Measurements from ENCODE around the gene AKT2. TPM values are rescaled to one million over a fixed set of nuclear protein-coding genes. Genes with fewer than 3 reads are reported as not detected.

Gene AKT2
- total RNA-seq, 1 donor from 2014 or later = 149 TPM

Other genes starting within 250 kb of the AKT2 start
- gene ZNF780B, start 229.1 kb downstream of the AKT2 start, total RNA-seq = 19.5 and 20.5 TPM in 2 replicates
- 19.9 and 21.3 TPM in 2 replicates for gene ZNF780A, start 194.4 kb downstream of the AKT2 start, total RNA-seq
- gene MAP3K10, start 93.9 kb downstream of the AKT2 start, total RNA-seq = 20.0 and 21.7 TPM in 2 replicates
- not detected in 2 replicates for gene TTC9B, start 67.0 kb downstream of the AKT2 start, total RNA-seq
- gene CCNP, start 58.7 kb downstream of the AKT2 start, total RNA-seq = 0.25 TPM in 1 of 2 replicates, not detected in the other
- gene C19orf47, start 63.1 kb upstream of the AKT2 start, total RNA-seq = 22.4 and 25.1 TPM in 2 replicates
- 59.2 and 60.1 TPM in 2 replicates for gene PLD3, start 63.4 kb upstream of the AKT2 start, total RNA-seq
- gene HIPK4, start 104.8 kb upstream of the AKT2 start, total RNA-seq = 0.07 TPM in 1 of 2 replicates, not detected in the other
- 0.83 and 0.87 TPM in 2 replicates for gene PRX, start 128.0 kb upstream of the AKT2 start, total RNA-seq
- 17.5 and 18.1 TPM in 2 replicates for gene SERTAD1, start 140.6 kb upstream of the AKT2 start, total RNA-seq
- gene SERTAD3, start 159.0 kb upstream of the AKT2 start, total RNA-seq = 12.5 and 13.1 TPM in 2 replicates
- gene BLVRB, start 180.4 kb upstream of the AKT2 start, total RNA-seq = 10.4 and 11.3 TPM in 2 replicates
- 0.30 and 0.57 TPM in 2 replicates for gene SPTBN4, start 181.7 kb upstream of the AKT2 start, total RNA-seq